ENCODE results near the gene TCF4.

Gene TCF4

GRCh38 chr18:55534996-55535395 lies 53.0 kb downstream of the TCF4 start:
- DNase-seq (ENCODE audit: insufficient read length, low spot score): no peak
- FAIRE-seq: peak; percentile 82
- TF ChIP-seq POLR2AphosphoS5 (IDR thresholded peaks at IDR 0.05; ENCODE audit: low read depth, low read length) (no peak), POLR2A (IDR thresholded peaks at IDR 0.05; ENCODE audit: low read depth, low read length) (no peak), TAF1 (IDR thresholded peaks at IDR 0.05; ENCODE audit: low read depth, low read length) (no peak), POU2F2 (IDR thresholded peaks at IDR 0.05; ENCODE audit: low read depth, low read length) (no peak)

GRCh38 chr18:55534547-55534946 lies 53.4 kb downstream of the TCF4 start:
- no peak for FAIRE-seq
- TF ChIP-seq SPI1 (IDR thresholded peaks at IDR 0.05; ENCODE audit: low read depth, low read length) (no peak), POLR2AphosphoS5 (IDR thresholded peaks at IDR 0.05; ENCODE audit: low read depth, low read length) (no peak), TAF1 (IDR thresholded peaks at IDR 0.05; ENCODE audit: low read depth, low read length) (no peak), POU2F2 (IDR thresholded peaks at IDR 0.05; ENCODE audit: low read depth, low read length) (no peak), PAX5 (IDR thresholded peaks at IDR 0.05; ENCODE audit: insufficient read depth, low read length, severe bottlenecking) (no peak), POLR2A (IDR thresholded peaks at IDR 0.05; ENCODE audit: low read depth, low read length) (no peak)

GRCh38 chr18:55530166-55530565 lies 57.8 kb downstream of the TCF4 start:
- TF ChIP-seq SPI1 (IDR thresholded peaks at IDR 0.05; ENCODE audit: low read depth, low read length): no peak
- no peak for FAIRE-seq
- no peak for DNase-seq (ENCODE audit: insufficient read length, low spot score)

More at GRCh38 chr18:55534547-55534946, 53.4 kb downstream of the TCF4 start:
- no peak for DNase-seq (ENCODE audit: insufficient read length, low spot score)

GRCh38 chr18:55529581-55529980 lies 58.4 kb downstream of the TCF4 start:
- DNase-seq (ENCODE audit: insufficient read length, low spot score) (no peak), FAIRE-seq (no peak)
- TF ChIP-seq POLR2A (IDR thresholded peaks at IDR 0.05; ENCODE audit: low read depth, low read length): no peak
- no peak for TF ChIP-seq SPI1 (IDR thresholded peaks at IDR 0.05; ENCODE audit: low read depth, low read length)
- TF ChIP-seq TAF1 (IDR thresholded peaks at IDR 0.05; ENCODE audit: low read depth, low read length): no peak
- TF ChIP-seq POLR2AphosphoS5 (IDR thresholded peaks at IDR 0.05; ENCODE audit: low read depth, low read length): no peak
- no peak for TF ChIP-seq PAX5 (IDR thresholded peaks at IDR 0.05; ENCODE audit: insufficient read depth, low read length, severe bottlenecking)
- no peak for TF ChIP-seq POU2F2 (IDR thresholded peaks at IDR 0.05; ENCODE audit: low read depth, low read length)

GRCh38 chr18:55525845-55526244 lies 62.1 kb downstream of the TCF4 start:
- TF ChIP-seq TAF1 (IDR thresholded peaks at IDR 0.05; ENCODE audit: low read depth, low read length) (no peak), SPI1 (IDR thresholded peaks at IDR 0.05; ENCODE audit: low read depth, low read length) (no peak), POU2F2 (IDR thresholded peaks at IDR 0.05; ENCODE audit: low read depth, low read length) (no peak), PAX5 (IDR thresholded peaks at IDR 0.05; ENCODE audit: insufficient read depth, low read length, severe bottlenecking) (no peak), POLR2A (IDR thresholded peaks at IDR 0.05; ENCODE audit: low read depth, low read length) (no peak)
- FAIRE-seq (peak; percentile 26), DNase-seq (ENCODE audit: insufficient read length, low spot score) (no peak)

GRCh38 chr18:55524353-55525073 lies 63.5 kb downstream of the TCF4 start:
- no peak for TF ChIP-seq PAX5 (IDR thresholded peaks at IDR 0.05; ENCODE audit: insufficient read depth, low read length, severe bottlenecking)
- TF ChIP-seq SPI1 (IDR thresholded peaks at IDR 0.05; ENCODE audit: low read depth, low read length): no peak
- no peak for TF ChIP-seq POLR2AphosphoS5 (IDR thresholded peaks at IDR 0.05; ENCODE audit: low read depth, low read length)
- no peak for TF ChIP-seq POLR2A (IDR thresholded peaks at IDR 0.05; ENCODE audit: low read depth, low read length)
- TF ChIP-seq POU2F2 (IDR thresholded peaks at IDR 0.05; ENCODE audit: low read depth, low read length): no peak
- TF ChIP-seq TAF1 (IDR thresholded peaks at IDR 0.05; ENCODE audit: low read depth, low read length): no peak
- FAIRE-seq (no peak), DNase-seq (ENCODE audit: insufficient read length, low spot score) (no peak)

- FAIRE-seq: no peak
- no peak for DNase-seq (ENCODE audit: insufficient read length, low spot score)
- TF ChIP-seq POLR2AphosphoS5 (IDR thresholded peaks at IDR 0.05; ENCODE audit: low read depth, low read length) (no peak), POU2F2 (IDR thresholded peaks at IDR 0.05; ENCODE audit: low read depth, low read length) (no peak), TAF1 (IDR thresholded peaks at IDR 0.05; ENCODE audit: low read depth, low read length) (no peak), SPI1 (IDR thresholded peaks at IDR 0.05; ENCODE audit: low read depth, low read length) (no peak), PAX5 (IDR thresholded peaks at IDR 0.05; ENCODE audit: insufficient read depth, low read length, severe bottlenecking) (no peak), POLR2A (IDR thresholded peaks at IDR 0.05; ENCODE audit: low read depth, low read length) (no peak)
Measured at GRCh38 chr18:55523001-55523400, 65.0 kb downstream of the TCF4 start.

GRCh38 chr18:55522011-55522410 lies 66.0 kb downstream of the TCF4 start:
- no peak for DNase-seq (ENCODE audit: insufficient read length, low spot score)
- no peak for FAIRE-seq
- TF ChIP-seq TAF1 (IDR thresholded peaks at IDR 0.05; ENCODE audit: low read depth, low read length) (no peak), POLR2A (IDR thresholded peaks at IDR 0.05; ENCODE audit: low read depth, low read length) (no peak)

- no peak for TF ChIP-seq PAX5 (IDR thresholded peaks at IDR 0.05; ENCODE audit: insufficient read depth, low read length, severe bottlenecking)
- no peak for TF ChIP-seq TAF1 (IDR thresholded peaks at IDR 0.05; ENCODE audit: low read depth, low read length)
- no peak for TF ChIP-seq POLR2A (IDR thresholded peaks at IDR 0.05; ENCODE audit: low read depth, low read length)
- no peak for TF ChIP-seq POLR2AphosphoS5 (IDR thresholded peaks at IDR 0.05; ENCODE audit: low read depth, low read length)
- TF ChIP-seq POU2F2 (IDR thresholded peaks at IDR 0.05; ENCODE audit: low read depth, low read length): no peak
- TF ChIP-seq SPI1 (IDR thresholded peaks at IDR 0.05; ENCODE audit: low read depth, low read length): no peak
- FAIRE-seq (peak; percentile 63), DNase-seq (ENCODE audit: insufficient read length, low spot score) (no peak)
Measured at GRCh38 chr18:55517055-55517454, 70.9 kb downstream of the TCF4 start.

GRCh38 chr18:55515941-55516710 lies 71.9 kb downstream of the TCF4 start:
- TF ChIP-seq POLR2AphosphoS5 (IDR thresholded peaks at IDR 0.05; ENCODE audit: low read depth, low read length) (no peak), TAF1 (IDR thresholded peaks at IDR 0.05; ENCODE audit: low read depth, low read length) (no peak), PAX5 (IDR thresholded peaks at IDR 0.05; ENCODE audit: insufficient read depth, low read length, severe bottlenecking) (no peak), POLR2A (IDR thresholded peaks at IDR 0.05; ENCODE audit: low read depth, low read length) (no peak), POU2F2 (IDR thresholded peaks at IDR 0.05; ENCODE audit: low read depth, low read length) (no peak), SPI1 (IDR thresholded peaks at IDR 0.05; ENCODE audit: low read depth, low read length) (no peak)
- DNase-seq (ENCODE audit: insufficient read length, low spot score): no peak
- peak; percentile 45 for FAIRE-seq
